ENCODE data around the gene SLC25A13. TPM values are rescaled to one million over a fixed set of nuclear protein-coding genes. Genes with fewer than 3 reads are reported as not detected.

SLC25A13 gene
- total RNA-seq, 1 experiment from 2014 or later: 102 TPM

- Mint-ChIP-seq H3K9me3 (ENCODE audit: unreplicated experiment) (no peaks in the 10 kb centered on the region), H3K4me3 (ENCODE audit: unreplicated experiment) (no peak overlapping the region), H3K36me3 (ENCODE audit: insufficient read depth, unreplicated experiment) (no peaks in the 10 kb centered on the region), H3K4me1 (ENCODE audit: low read depth, unreplicated experiment) (peaks cover 9% of the 10 kb centered on the region), H3K27me3 (ENCODE audit: insufficient read depth, unreplicated experiment) (no peaks in the 10 kb centered on the region), H3K27ac (ENCODE audit: unreplicated experiment) (no peak overlapping the region)
- POLR2A ChIA-PET: no interaction called here
- intact Hi-C loops (cut with micrococcal nuclease; ENCODE audit: unreplicated experiment): no loop called here
- DNase-seq: no peak
- Histone ChIP-seq H3K36me3 (ENCODE audit: control insufficient read depth, insufficient read depth, low read length) (no peaks in the 10 kb centered on the region), H3K4me1 (peaks cover 7% of the 10 kb centered on the region), H3K4me3 (ENCODE audit: low read depth, low read length) (no peak overlapping the region), H3K27me3 (replicated peaks; ENCODE audit: control insufficient read depth, insufficient read depth, low read length) (no peaks in the 10 kb centered on the region), H3K9me3 (no peaks in the 10 kb centered on the region)
- no TSS peak for BruUV-seq (replicated peaks)
- TF ChIP-seq CTCF (IDR thresholded peaks at IDR 0.05; ENCODE audit: insufficient read depth in 1 of 2, low read depth in 1 of 2, low read length in 1 of 2, severe bottlenecking in 1 of 2, unreplicated experiment in 1 of 2): no peak
- CTCF ChIA-PET: no interaction called here
Observed at GRCh38 chr7:96216373-96216772, 105.5 kb downstream of the SLC25A13 start.

- no peaks in the 10 kb centered on the region for H3K4me1 ChIP-seq
- POLR2A ChIA-PET: no interaction called here
- H3K36me3 ChIP-seq (ENCODE audit: control insufficient read depth, insufficient read depth, low read length): no peaks in the 10 kb centered on the region
- Mint-ChIP-seq H3K27me3 (ENCODE audit: insufficient read depth, unreplicated experiment) (no peaks in the 10 kb centered on the region), H3K27ac (ENCODE audit: unreplicated experiment) (no peak overlapping the region), H3K36me3 (ENCODE audit: insufficient read depth, unreplicated experiment) (peaks cover 6% of the 10 kb centered on the region), H3K9me3 (ENCODE audit: unreplicated experiment) (no peaks in the 10 kb centered on the region), H3K4me1 (ENCODE audit: low read depth, unreplicated experiment) (no peaks in the 10 kb centered on the region), H3K4me3 (ENCODE audit: unreplicated experiment) (no peak overlapping the region)
- no TSS peak for BruUV-seq (replicated peaks)
- intact Hi-C loops (cut with micrococcal nuclease; ENCODE audit: unreplicated experiment): no loop called here
- no peaks in the 10 kb centered on the region for H3K9me3 ChIP-seq
- no peaks in the 10 kb centered on the region for H3K27me3 ChIP-seq (replicated peaks; ENCODE audit: control insufficient read depth, insufficient read depth, low read length)
- H3K4me3 ChIP-seq (ENCODE audit: low read depth, low read length): no peak overlapping the region
- no peak for TF ChIP-seq CTCF (IDR thresholded peaks at IDR 0.05; ENCODE audit: insufficient read depth in 1 of 2, low read depth in 1 of 2, low read length in 1 of 2, severe bottlenecking in 1 of 2, unreplicated experiment in 1 of 2)
- CTCF ChIA-PET: interaction anchor here (1.0 kb wide), 1 partner anchor 38 kb away, joined by 3 read pairs; no protein-coding TSS in a partner anchor
- no peak for DNase-seq
Observed at GRCh38 chr7:96212474-96212873, 109.4 kb downstream of the SLC25A13 start.

- ChIA-PET POLR2A (no interaction called here), CTCF (interaction anchor here (1.0 kb wide), 1 partner anchor 37 kb away, joined by 3 read pairs; no protein-coding TSS in a partner anchor)
- no peak for TF ChIP-seq CTCF (IDR thresholded peaks at IDR 0.05; ENCODE audit: insufficient read depth in 1 of 2, low read depth in 1 of 2, low read length in 1 of 2, severe bottlenecking in 1 of 2, unreplicated experiment in 1 of 2)
- DNase-seq: no peak
- no peaks in the 10 kb centered on the region for H3K9me3 ChIP-seq
- H3K27me3 Mint-ChIP-seq (ENCODE audit: insufficient read depth, unreplicated experiment): no peaks in the 10 kb centered on the region
- H3K4me3 Mint-ChIP-seq (ENCODE audit: unreplicated experiment): no peak overlapping the region
- H3K4me3 ChIP-seq (ENCODE audit: low read depth, low read length): no peak overlapping the region
- no peaks in the 10 kb centered on the region for H3K9me3 Mint-ChIP-seq (ENCODE audit: unreplicated experiment)
- H3K27ac Mint-ChIP-seq (ENCODE audit: unreplicated experiment): no peak overlapping the region
- no peaks in the 10 kb centered on the region for H3K4me1 Mint-ChIP-seq (ENCODE audit: low read depth, unreplicated experiment)
- intact Hi-C loops (cut with micrococcal nuclease; ENCODE audit: unreplicated experiment): no loop called here
- no peaks in the 10 kb centered on the region for H3K36me3 ChIP-seq (ENCODE audit: control insufficient read depth, insufficient read depth, low read length)
- no TSS peak for BruUV-seq (replicated peaks)
- H3K4me1 ChIP-seq: no peaks in the 10 kb centered on the region
- H3K36me3 Mint-ChIP-seq (ENCODE audit: insufficient read depth, unreplicated experiment): peaks cover 6% of the 10 kb centered on the region
- no peaks in the 10 kb centered on the region for H3K27me3 ChIP-seq (replicated peaks; ENCODE audit: control insufficient read depth, insufficient read depth, low read length)
Observed at GRCh38 chr7:96211954-96212353, 109.9 kb downstream of the SLC25A13 start.

Measured in Caco-2 (cell line).